ENCODE results near the gene KCNAB1. TPM values are rescaled to one million over a fixed set of nuclear protein-coding genes. Genes with fewer than 3 reads are reported as not detected.

KCNAB1 gene
- total and polyA plus RNA-seq, 2 donors (not counting 3 experiments of a cell fraction or from before 2014, with no cell fraction given): 0.21 TPM; not detected in 1

GRCh38 chr3:156353563-156353962, 233.2 kb downstream of the KCNAB1 start:
- no peaks in the 10 kb centered on the region for H3K9me3 ChIP-seq (replicated peaks; ENCODE audit: control insufficient read depth, insufficient read depth, low read length)

More at GRCh38 chr3:156353563-156353962, 233.2 kb downstream of the KCNAB1 start:
- H2AFZ ChIP-seq (ENCODE audit: low read depth, low read length): no peak overlapping the region
- no peak for FAIRE-seq
- no peaks in the 10 kb centered on the region for H3K9me1 ChIP-seq (replicated peaks; ENCODE audit: control insufficient read depth, extremely low read depth, insufficient read depth, low read length)
- no peak for DNase-seq (ENCODE audit: low read depth, low spot score)
- no peak overlapping the region for H3K9ac ChIP-seq (replicated peaks; ENCODE audit: extremely low read depth, insufficient read depth, low read length)
- dilution Hi-C loops (cut with MboI; ENCODE audit: extremely low pct_ligation_motif_present, low sequenced_read_pairs): no loop called here
- no peaks in the 10 kb centered on the region for H3K79me2 ChIP-seq (ENCODE audit: control insufficient read depth, insufficient read depth, low read length)
- no TSS peak for BruUV-seq (replicated peaks)
- H3K36me3 ChIP-seq (ENCODE audit: control insufficient read depth in 2 of 2, extremely low read depth in 1 of 2, insufficient read depth in 2 of 2, low read length in 2 of 2): no peaks in the 10 kb centered on the region
- H3K27ac ChIP-seq (ENCODE audit: insufficient read depth, low read depth, low read length): no peak overlapping the region
- intact Hi-C loops (cut with micrococcal nuclease): no loop called here
- POLR2A ChIA-PET: no interaction called here
- H3K4me2 ChIP-seq (ENCODE audit: insufficient read depth, low read length): no peak overlapping the region
- H3K4me1 ChIP-seq (ENCODE audit: control insufficient read depth, extremely low read depth, insufficient read depth, low read length): no peaks in the 10 kb centered on the region
- H3K4me3 ChIP-seq (replicated peaks in 1 of 3; ENCODE audit: insufficient read depth in 1 of 3, low read depth in 1 of 3, low read length in 3 of 3): no peak overlapping the region
- no peaks in the 10 kb centered on the region for H3K27me3 ChIP-seq (ENCODE audit: control insufficient read depth in 2 of 2, insufficient read depth in 2 of 2, low read length in 2 of 2)
- TF ChIP-seq JUN (IDR thresholded peaks at IDR 0.05; ENCODE audit: borderline replicate concordance, insufficient read depth, insufficient read length, low read depth) (no peak), POLR2AphosphoS5 (IDR thresholded peaks at IDR 0.05; ENCODE audit: insufficient read depth, low read depth, low read length) (no peak), CTCF (IDR thresholded peaks at IDR 0.05; ENCODE audit: extremely low read depth in 1 of 2, insufficient read depth in 1 of 2, low read depth in 1 of 2, low read length in 2 of 2) (no peak), EZH2 (IDR thresholded peaks at IDR 0.05; ENCODE audit: borderline replicate concordance, low read depth, low read length, severe bottlenecking) (no peak), GATA2 (IDR thresholded peaks at IDR 0.05; ENCODE audit: insufficient read depth, insufficient read length, low read depth, low read length) (no peak), MYC (IDR thresholded peaks at IDR 0.05; ENCODE audit: low read depth, low read length) (no peak), FOS (IDR thresholded peaks at IDR 0.05; ENCODE audit: borderline replicate concordance, insufficient read depth, low read length) (no peak), MAX (IDR thresholded peaks at IDR 0.05; ENCODE audit: insufficient read depth, insufficient read length) (no peak), POLR2A (IDR thresholded peaks at IDR 0.05; ENCODE audit: low read depth, low read length) (no peak)
- no peaks in the 10 kb centered on the region for H4K20me1 ChIP-seq (replicated peaks; ENCODE audit: control insufficient read depth, extremely low read depth, insufficient read depth, low read length)
- CTCF ChIA-PET: no interaction called here

Measured in endothelial cell of umbilical vein (primary cell).